NT2/D1 (cell line): Measurements from ENCODE around the gene GNPNAT1.

Experiments used
- DNase-seq: peaks from one replicate; pipeline ENCODE4 v3.0.0-alpha.2; 2011; ENCODE audit warnings: low read depth, low spot score
- H3K27me3 ChIP-seq: 2 replicates; pipeline ENCODE4 v1.6.0; 2011; ENCODE audit warnings: mild to moderate bottlenecking; ENCODE audit not compliant: insufficient read length, insufficient read depth
- H3K36me3 ChIP-seq: 2 replicates; pipeline ENCODE4 v1.6.1; 2011; ENCODE audit warnings: mild to moderate bottlenecking, low read length, mixed read lengths; ENCODE audit not compliant: insufficient read depth, insufficient read length
- H3K4me1 ChIP-seq: 2 replicates; pipeline ENCODE4 v1.5.1; 2011; ENCODE audit not compliant: insufficient read depth, insufficient read length
- H3K4me3 ChIP-seq: 2 replicates; pipeline ENCODE4 v1.5.1; 2011; ENCODE audit warnings: low read depth; ENCODE audit not compliant: insufficient read length
- H3K9ac ChIP-seq: 2 replicates; pipeline ENCODE4 v1.6.0; 2011; ENCODE audit warnings: low read depth; ENCODE audit not compliant: insufficient read length
- H3K9me3 ChIP-seq: 2 replicates; pipeline ENCODE4 v1.5.1; 2011; ENCODE audit warnings: mild to moderate bottlenecking, low read length; ENCODE audit not compliant: insufficient read depth
- SUZ12 ChIP-seq: IDR thresholded peaks from 2 replicates; pipeline ENCODE4 v1.6.1; 2011; ENCODE audit not compliant: insufficient read length, insufficient read depth; ENCODE audit errors: extremely low read depth
- YY1 ChIP-seq: IDR thresholded peaks from 2 replicates; pipeline ENCODE4 v1.6.1; 2011; ENCODE audit not compliant: insufficient read length, insufficient read depth
- ZNF274 ChIP-seq: IDR thresholded peaks from 2 replicates; pipeline ENCODE4 v1.6.1; 2011; ENCODE audit warnings: mild to moderate bottlenecking, low read depth, low read length

Gene GNPNAT1

GRCh38 chr14:52790011-52790755 lies 1.2 kb downstream of the GNPNAT1 start:
- H3K36me3 ChIP-seq: peaks cover 4% of the 10 kb centered on the region
- no peak for TF ChIP-seq ZNF274
- no peak for TF ChIP-seq SUZ12
- TF ChIP-seq YY1: no peak
- DNase-seq: no peak
- no peaks in the 10 kb centered on the region for H3K9me3 ChIP-seq
- H3K4me1 ChIP-seq: no peaks in the 10 kb centered on the region
- H3K9ac ChIP-seq: peak overlapping the region; percentile 86
- no peaks in the 10 kb centered on the region for H3K27me3 ChIP-seq
- H3K4me3 ChIP-seq: peak overlapping the region; percentile 82

GRCh38 chr14:52789118-52789517 lies 2.3 kb downstream of the GNPNAT1 start:
- Histone ChIP-seq H3K4me1 (no peaks in the 10 kb centered on the region), H3K4me3 (no peak overlapping the region), H3K9me3 (no peaks in the 10 kb centered on the region), H3K9ac (no peak overlapping the region), H3K36me3 (peaks cover 4% of the 10 kb centered on the region), H3K27me3 (no peaks in the 10 kb centered on the region)
- no peak for DNase-seq
- TF ChIP-seq YY1: no peak
- no peak for TF ChIP-seq SUZ12
- no peak for TF ChIP-seq ZNF274

- no peaks in the 10 kb centered on the region for H3K4me1 ChIP-seq
- peaks cover 15% of the 10 kb centered on the region for H3K36me3 ChIP-seq
- TF ChIP-seq ZNF274 (no peak), SUZ12 (no peak), YY1 (no peak)
- no peaks in the 10 kb centered on the region for H3K27me3 ChIP-seq
- H3K9me3 ChIP-seq: no peaks in the 10 kb centered on the region
- DNase-seq: no peak
- no peak overlapping the region for H3K4me3 ChIP-seq
- H3K9ac ChIP-seq: no peak overlapping the region
These were observed 4.5 kb downstream of the GNPNAT1 start for GRCh38 chr14:52786887-52787286.

- no peaks in the 10 kb centered on the region for H3K27me3 ChIP-seq
- H3K9me3 ChIP-seq: no peaks in the 10 kb centered on the region
- no peaks in the 10 kb centered on the region for H3K4me1 ChIP-seq
- peaks cover 35% of the 10 kb centered on the region for H3K36me3 ChIP-seq
- TF ChIP-seq SUZ12: no peak
- TF ChIP-seq ZNF274: no peak
- TF ChIP-seq YY1: no peak
- H3K9ac ChIP-seq: no peak overlapping the region
- no peak overlapping the region for H3K4me3 ChIP-seq
- no peak for DNase-seq
These were observed 8.2 kb downstream of the GNPNAT1 start for GRCh38 chr14:52783206-52783605.

- H3K4me1 ChIP-seq: no peaks in the 10 kb centered on the region
- H3K36me3 ChIP-seq: peaks cover 34% of the 10 kb centered on the region
- DNase-seq: no peak
- H3K9ac ChIP-seq: no peak overlapping the region
- H3K27me3 ChIP-seq: no peaks in the 10 kb centered on the region
- TF ChIP-seq YY1 (no peak), ZNF274 (no peak), SUZ12 (no peak)
- no peak overlapping the region for H3K4me3 ChIP-seq
- H3K9me3 ChIP-seq: no peaks in the 10 kb centered on the region
These were observed 9.8 kb downstream of the GNPNAT1 start for GRCh38 chr14:52781629-52782028.

GRCh38 chr14:52780893-52781292 lies 10.5 kb downstream of the GNPNAT1 start:
- Histone ChIP-seq H3K36me3 (peaks cover 34% of the 10 kb centered on the region), H3K4me3 (no peak overlapping the region), H3K27me3 (no peaks in the 10 kb centered on the region), H3K9ac (no peak overlapping the region), H3K9me3 (no peaks in the 10 kb centered on the region), H3K4me1 (no peaks in the 10 kb centered on the region)
- DNase-seq: no peak
- TF ChIP-seq YY1 (no peak), SUZ12 (no peak), ZNF274 (no peak)

- no peak for DNase-seq
- Histone ChIP-seq H3K36me3 (peaks cover 47% of the 10 kb centered on the region), H3K4me1 (no peaks in the 10 kb centered on the region)
These were observed 12.7 kb downstream of the GNPNAT1 start for GRCh38 chr14:52778702-52779101.

More at GRCh38 chr14:52778702-52779101, 12.7 kb downstream of the GNPNAT1 start:
- H3K9ac ChIP-seq: no peak overlapping the region
- no peak overlapping the region for H3K4me3 ChIP-seq
- H3K9me3 ChIP-seq: no peaks in the 10 kb centered on the region
- no peaks in the 10 kb centered on the region for H3K27me3 ChIP-seq
- TF ChIP-seq ZNF274: no peak
- TF ChIP-seq SUZ12: no peak
- TF ChIP-seq YY1: no peak
